GM19351 (cell line): Measurements from ENCODE around the gene TANGO6.
"Not testable (repeated sequence)": the region's sequence is repeated elsewhere in the genome, so short reads cannot be mapped to it uniquely, and the experiment has no call there.

Experiments used
- ATAC-seq: cut with Tn5 transposase; IDR thresholded peaks from one replicate; pipeline ENCODE4 v1.9.1; 2021; ENCODE audit warnings: mild to moderate bottlenecking, moderate library complexity; ENCODE audit not compliant: unreplicated experiment

Gene TANGO6

GRCh38 chr16:69114346-69114975 is 271.1 kb downstream of the TANGO6 start:
- no peak for ATAC-seq

GRCh38 chr16:69114976-69115355 is 271.6 kb downstream of the TANGO6 start:
- no peak for ATAC-seq

- ATAC-seq: no peak
Measured at GRCh38 chr16:69115361-69115760, 272.0 kb downstream of the TANGO6 start.

- ATAC-seq: no peak
Measured at GRCh38 chr16:69115837-69116236, 272.5 kb downstream of the TANGO6 start.

- ATAC-seq: no peak
Measured at GRCh38 chr16:69116256-69116875, 273.0 kb downstream of the TANGO6 start.

- no peak for ATAC-seq
Measured at GRCh38 chr16:69116906-69117305, 273.6 kb downstream of the TANGO6 start.

- no peak for ATAC-seq
Measured at GRCh38 chr16:69118468-69118867, 275.1 kb downstream of the TANGO6 start.

GRCh38 chr16:69118994-69119393 is 275.7 kb downstream of the TANGO6 start:
- ATAC-seq: no peak

- no peak for ATAC-seq
Measured at GRCh38 chr16:69119536-69119935, 276.2 kb downstream of the TANGO6 start.

- ATAC-seq: no peak
Measured at GRCh38 chr16:69120096-69120664, 276.8 kb downstream of the TANGO6 start.

GRCh38 chr16:69123910-69124309 is 280.6 kb downstream of the TANGO6 start:
- no peak for ATAC-seq

GRCh38 chr16:69124406-69124805 is 281.1 kb downstream of the TANGO6 start:
- ATAC-seq: not testable (repeated sequence)

- not testable (repeated sequence) for ATAC-seq
Measured at GRCh38 chr16:69124961-69125360, 281.6 kb downstream of the TANGO6 start.

- ATAC-seq: no peak
Measured at GRCh38 chr16:69126221-69126620, 282.9 kb downstream of the TANGO6 start.

- ATAC-seq: not testable (repeated sequence)
Measured at GRCh38 chr16:69126801-69127200, 283.5 kb downstream of the TANGO6 start.

GRCh38 chr16:69127966-69128510 is 284.7 kb downstream of the TANGO6 start:
- no peak for ATAC-seq

GRCh38 chr16:69130461-69130860 is 287.1 kb downstream of the TANGO6 start:
- no peak for ATAC-seq

GRCh38 chr16:69131167-69131838 is 288.0 kb downstream of the TANGO6 start:
- no peak for ATAC-seq

- ATAC-seq: peak; percentile 35
Measured at GRCh38 chr16:69131839-69132423, 288.6 kb downstream of the TANGO6 start.

- ATAC-seq: peak; percentile 86
Measured at GRCh38 chr16:69132424-69133252, 289.3 kb downstream of the TANGO6 start, which contains the start of the genes CHTF8 and UTP4. Gene CHTF8 (minus strand): TSS chr16:69132588. CDS start chr16:69121458, 11,130 bp downstream. Gene UTP4 (plus strand): TSS chr16:69132649. CDS start chr16:69133460, 811 bp downstream.
